HepG2 (cell line): ENCODE data around the gene HEXD. TPM values are rescaled to one million over a fixed set of nuclear protein-coding genes. Genes with fewer than 3 reads are reported as not detected.
A peak's percentile ranks its signal among the peaks of the same experiment; 100 is the strongest.

Experiments
- DPF2 ChIP-seq: sonication (generic); formaldehyde crosslinking; IDR thresholded peaks from 2 replicates; pipeline ENCODE4 v1.4.0; 2020; ENCODE audit warnings: mild to moderate bottlenecking, low read depth, missing genetic modification reagents, borderline replicate concordance
- ESRRA ChIP-seq: sonication (generic); formaldehyde crosslinking; IDR thresholded peaks from 2 replicates; pipeline ENCODE4 v1.5.1; 2020; ENCODE audit warnings: mild to moderate bottlenecking, low read depth, missing genetic modification reagents
- HES4 ChIP-seq: sonication (generic); formaldehyde crosslinking; IDR thresholded peaks from 2 replicates; pipeline ENCODE4 v1.9.0; 2021; ENCODE audit warnings: mild to moderate bottlenecking, missing genetic modification reagents, borderline replicate concordance
- HNRNPH1 ChIP-seq: fragments of 200-400 bp; formaldehyde crosslinking; optimal IDR thresholded peaks from 2 replicates; pipeline ENCODE3; 2017; ENCODE audit warnings: mild to moderate bottlenecking, low read depth, low read length
- MTA1 ChIP-seq: sonication (generic); formaldehyde crosslinking; IDR thresholded peaks from 2 replicates; pipeline ENCODE4 v1.4.0; 2020; ENCODE audit warnings: missing genetic modification reagents, mild to moderate bottlenecking, borderline replicate concordance
- MTF2 ChIP-seq: sonication (generic); formaldehyde crosslinking; IDR thresholded peaks from 2 replicates; pipeline ENCODE4 v1.5.0; 2020; ENCODE audit warnings: missing genetic modification reagents, borderline replicate concordance
- RXRA ChIP-seq: sonication (generic); formaldehyde crosslinking; IDR thresholded peaks from 2 replicates; pipeline ENCODE4 v1.5.1; 2020; ENCODE audit warnings: missing genetic modification reagents
- SSRP1 ChIP-seq: IDR thresholded peaks from 2 replicates; pipeline ENCODE4 v1.6.1; 2016; ENCODE audit warnings: control low read depth
- TBL1XR1 ChIP-seq: fragments of 150-350 bp; IDR thresholded peaks from 2 replicates; pipeline ENCODE4 v1.6.1; 2014; ENCODE audit warnings: borderline replicate concordance, low read length; ENCODE audit not compliant: partially characterized antibody
- XRCC5 ChIP-seq: fragments of 200-400 bp; formaldehyde crosslinking; optimal IDR thresholded peaks from 2 replicates; pipeline ENCODE3; 2017; ENCODE audit warnings: mild to moderate bottlenecking, low read length
- ZBTB7A ChIP-seq: sonication (generic); formaldehyde crosslinking; IDR thresholded peaks from 2 replicates; pipeline ENCODE4 v1.8.0; 2022; ENCODE audit warnings: mild to moderate bottlenecking, missing genetic modification reagents
- ZNF207 ChIP-seq: fragments of 450-650 bp; IDR thresholded peaks from 2 replicates; pipeline ENCODE4 v1.6.1; 2016; ENCODE audit warnings: antibody characterized with exemption, borderline replicate concordance
- polyA plus RNA-seq, 8 experiments: library from polyadenylated mRNA; depleted of rRNA in 3 of 8; stranded (reverse) in 7 of 8; unstranded in 1 of 8; fragments of >200 nt; fragmentation: Illumina TruSeq in 4 of 8; extraction: Trizol in 4 of 8; gene quantifications; 2 replicates each; pipeline versions ENCODE4 v1.2.1 to v1.2.3, GENCODE V29; 2011 to 2016; ENCODE audit warnings: low read depth in 4 of 8, missing spikeins in 1 of 8, mixed read lengths in 1 of 8; ENCODE audit not compliant: insufficient read depth in 1 of 8
- total RNA-seq, 5 experiments: library from RNA; depleted of rRNA; stranded (reverse); fragments of >200 nt; fragmentation: Illumina TruSeq; extraction: Trizol; gene quantifications; 2 replicates each; pipeline ENCODE4 v1.2.3, GENCODE V29; 2016; ENCODE audit warnings: low read depth in 1 of 5
- TF ChIP-seq, protein P1 (sequence below): IDR thresholded peaks from 2 replicates; pipeline ENCODE4 v1.6.1; 2016
- TF ChIP-seq, protein P2 (sequence below): sonication (generic); formaldehyde crosslinking; IDR thresholded peaks from 2 replicates; pipeline ENCODE4 v1.4.0; 2020; ENCODE audit warnings: missing genetic modification reagents, mild to moderate bottlenecking, borderline replicate concordance
- TF ChIP-seq, protein P3 (sequence below): sonication (generic); formaldehyde crosslinking; IDR thresholded peaks from 2 replicates; pipeline ENCODE4 v1.4.0; 2020; ENCODE audit warnings: missing genetic modification reagents
- TF ChIP-seq, protein P4 (sequence below): sonication (generic); formaldehyde crosslinking; IDR thresholded peaks from 2 replicates; pipeline ENCODE4 v1.9.0; 2022; ENCODE audit warnings: low read depth, missing genetic modification reagents

Gene HEXD
- total and polyA plus RNA-seq, 2 of the 13 experiments (the other 11 are each of a cell fraction or from before 2014, with no cell fraction given): 22.3 to 41.8 TPM

DNA sequence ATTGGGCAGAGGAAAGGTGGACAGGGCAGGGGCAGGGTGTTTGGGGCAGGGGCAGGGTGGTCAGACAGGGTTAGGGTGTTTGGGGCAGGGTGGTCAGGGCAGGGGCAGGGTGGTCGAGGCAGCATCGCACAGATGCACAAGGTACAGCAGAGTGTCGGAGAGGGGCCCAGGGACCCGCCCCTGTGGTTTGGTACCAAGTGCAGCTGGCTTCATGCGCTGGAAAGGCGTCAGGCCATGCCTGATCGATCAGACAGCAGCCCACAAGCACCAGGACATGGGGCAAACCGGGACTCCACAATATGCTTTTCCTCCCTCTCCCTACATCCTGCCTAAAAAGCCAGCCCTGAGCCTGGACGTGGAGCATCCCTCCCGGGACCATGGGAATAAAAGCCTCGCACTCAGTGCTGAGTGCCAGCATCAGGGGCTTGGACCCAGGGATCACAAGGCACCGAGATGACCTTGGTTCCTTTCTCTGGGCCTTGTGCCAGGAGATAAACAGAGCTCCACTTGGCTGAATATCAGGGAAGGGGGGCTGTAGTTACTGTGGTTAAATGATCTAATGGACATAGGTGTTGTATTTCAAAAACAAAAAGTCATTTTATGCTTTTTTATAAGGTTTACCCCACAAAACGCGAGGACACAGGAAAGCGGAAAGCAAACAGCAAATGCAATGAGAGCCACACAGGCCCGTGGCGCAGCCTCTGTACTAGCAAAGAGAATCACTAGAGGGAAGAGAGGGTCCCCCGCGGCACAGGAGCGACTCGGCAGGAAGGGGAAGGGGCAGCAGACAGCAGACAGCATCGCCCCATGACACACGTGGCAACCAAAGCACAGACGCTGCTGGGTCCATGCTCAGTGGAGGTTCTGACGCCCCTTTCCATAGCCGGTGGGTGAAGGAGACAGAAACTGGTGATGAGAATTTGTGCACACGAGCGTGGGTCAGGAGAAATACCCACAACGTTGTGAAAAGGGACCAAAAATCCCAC is 5.3 kb upstream of the HEXD start (continued):
- TF ChIP-seq, protein P1, sequence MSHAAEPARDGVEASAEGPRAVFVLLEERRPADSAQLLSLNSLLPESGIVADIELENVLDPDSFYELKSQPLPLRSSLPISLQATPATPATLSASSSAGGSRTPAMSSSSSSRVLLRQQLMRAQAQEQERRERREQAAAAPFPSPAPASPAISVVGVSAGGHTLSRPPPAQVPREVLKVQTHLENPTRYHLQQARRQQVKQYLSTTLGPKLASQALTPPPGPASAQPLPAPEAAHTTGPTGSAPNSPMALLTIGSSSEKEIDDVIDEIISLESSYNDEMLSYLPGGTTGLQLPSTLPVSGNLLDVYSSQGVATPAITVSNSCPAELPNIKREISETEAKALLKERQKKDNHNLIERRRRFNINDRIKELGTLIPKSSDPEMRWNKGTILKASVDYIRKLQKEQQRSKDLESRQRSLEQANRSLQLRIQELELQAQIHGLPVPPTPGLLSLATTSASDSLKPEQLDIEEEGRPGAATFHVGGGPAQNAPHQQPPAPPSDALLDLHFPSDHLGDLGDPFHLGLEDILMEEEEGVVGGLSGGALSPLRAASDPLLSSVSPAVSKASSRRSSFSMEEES: peak; percentile 85
- TF ChIP-seq XRCC5: peak; percentile 64
- TF ChIP-seq, protein P2, sequence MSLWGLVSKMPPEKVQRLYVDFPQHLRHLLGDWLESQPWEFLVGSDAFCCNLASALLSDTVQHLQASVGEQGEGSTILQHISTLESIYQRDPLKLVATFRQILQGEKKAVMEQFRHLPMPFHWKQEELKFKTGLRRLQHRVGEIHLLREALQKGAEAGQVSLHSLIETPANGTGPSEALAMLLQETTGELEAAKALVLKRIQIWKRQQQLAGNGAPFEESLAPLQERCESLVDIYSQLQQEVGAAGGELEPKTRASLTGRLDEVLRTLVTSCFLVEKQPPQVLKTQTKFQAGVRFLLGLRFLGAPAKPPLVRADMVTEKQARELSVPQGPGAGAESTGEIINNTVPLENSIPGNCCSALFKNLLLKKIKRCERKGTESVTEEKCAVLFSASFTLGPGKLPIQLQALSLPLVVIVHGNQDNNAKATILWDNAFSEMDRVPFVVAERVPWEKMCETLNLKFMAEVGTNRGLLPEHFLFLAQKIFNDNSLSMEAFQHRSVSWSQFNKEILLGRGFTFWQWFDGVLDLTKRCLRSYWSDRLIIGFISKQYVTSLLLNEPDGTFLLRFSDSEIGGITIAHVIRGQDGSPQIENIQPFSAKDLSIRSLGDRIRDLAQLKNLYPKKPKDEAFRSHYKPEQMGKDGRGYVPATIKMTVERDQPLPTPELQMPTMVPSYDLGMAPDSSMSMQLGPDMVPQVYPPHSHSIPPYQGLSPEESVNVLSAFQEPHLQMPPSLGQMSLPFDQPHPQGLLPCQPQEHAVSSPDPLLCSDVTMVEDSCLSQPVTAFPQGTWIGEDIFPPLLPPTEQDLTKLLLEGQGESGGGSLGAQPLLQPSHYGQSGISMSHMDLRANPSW (CRISPR knock-in tag): no peak
- peak; percentile 53; the same call in 1 of the 2 replicates for TF ChIP-seq ESRRA
- peak; percentile 29; the same call in 1 of the 2 replicates for TF ChIP-seq DPF2
- no peak for TF ChIP-seq MTF2
- TF ChIP-seq, protein P3, sequence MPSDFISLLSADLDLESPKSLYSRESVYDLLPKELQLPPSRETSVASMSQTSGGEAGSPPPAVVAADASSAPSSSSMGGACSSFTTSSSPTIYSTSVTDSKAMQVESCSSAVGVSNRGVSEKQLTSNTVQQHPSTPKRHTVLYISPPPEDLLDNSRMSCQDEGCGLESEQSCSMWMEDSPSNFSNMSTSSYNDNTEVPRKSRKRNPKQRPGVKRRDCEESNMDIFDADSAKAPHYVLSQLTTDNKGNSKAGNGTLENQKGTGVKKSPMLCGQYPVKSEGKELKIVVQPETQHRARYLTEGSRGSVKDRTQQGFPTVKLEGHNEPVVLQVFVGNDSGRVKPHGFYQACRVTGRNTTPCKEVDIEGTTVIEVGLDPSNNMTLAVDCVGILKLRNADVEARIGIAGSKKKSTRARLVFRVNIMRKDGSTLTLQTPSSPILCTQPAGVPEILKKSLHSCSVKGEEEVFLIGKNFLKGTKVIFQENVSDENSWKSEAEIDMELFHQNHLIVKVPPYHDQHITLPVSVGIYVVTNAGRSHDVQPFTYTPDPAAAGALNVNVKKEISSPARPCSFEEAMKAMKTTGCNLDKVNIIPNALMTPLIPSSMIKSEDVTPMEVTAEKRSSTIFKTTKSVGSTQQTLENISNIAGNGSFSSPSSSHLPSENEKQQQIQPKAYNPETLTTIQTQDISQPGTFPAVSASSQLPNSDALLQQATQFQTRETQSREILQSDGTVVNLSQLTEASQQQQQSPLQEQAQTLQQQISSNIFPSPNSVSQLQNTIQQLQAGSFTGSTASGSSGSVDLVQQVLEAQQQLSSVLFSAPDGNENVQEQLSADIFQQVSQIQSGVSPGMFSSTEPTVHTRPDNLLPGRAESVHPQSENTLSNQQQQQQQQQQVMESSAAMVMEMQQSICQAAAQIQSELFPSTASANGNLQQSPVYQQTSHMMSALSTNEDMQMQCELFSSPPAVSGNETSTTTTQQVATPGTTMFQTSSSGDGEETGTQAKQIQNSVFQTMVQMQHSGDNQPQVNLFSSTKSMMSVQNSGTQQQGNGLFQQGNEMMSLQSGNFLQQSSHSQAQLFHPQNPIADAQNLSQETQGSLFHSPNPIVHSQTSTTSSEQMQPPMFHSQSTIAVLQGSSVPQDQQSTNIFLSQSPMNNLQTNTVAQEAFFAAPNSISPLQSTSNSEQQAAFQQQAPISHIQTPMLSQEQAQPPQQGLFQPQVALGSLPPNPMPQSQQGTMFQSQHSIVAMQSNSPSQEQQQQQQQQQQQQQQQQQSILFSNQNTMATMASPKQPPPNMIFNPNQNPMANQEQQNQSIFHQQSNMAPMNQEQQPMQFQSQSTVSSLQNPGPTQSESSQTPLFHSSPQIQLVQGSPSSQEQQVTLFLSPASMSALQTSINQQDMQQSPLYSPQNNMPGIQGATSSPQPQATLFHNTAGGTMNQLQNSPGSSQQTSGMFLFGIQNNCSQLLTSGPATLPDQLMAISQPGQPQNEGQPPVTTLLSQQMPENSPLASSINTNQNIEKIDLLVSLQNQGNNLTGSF: no peak
- TF ChIP-seq SSRP1 (CRISPR knock-in tag): 0 out of 2 replicates have a peak, but pooled peaks have one; percentile 20
- TF ChIP-seq MTA1: 0 out of 2 replicates have a peak, but pooled peaks have one; percentile 22
- peak; percentile 47; the same call in 1 of the 2 replicates for TF ChIP-seq RXRA (CRISPR knock-in tag)
- TF ChIP-seq HES4: no peak
- TF ChIP-seq ZBTB7A (CRISPR knock-in tag): peak; percentile 50; the same call in 1 of the 2 replicates
- TF ChIP-seq HNRNPH1: no peak
- TF ChIP-seq, protein P4, sequence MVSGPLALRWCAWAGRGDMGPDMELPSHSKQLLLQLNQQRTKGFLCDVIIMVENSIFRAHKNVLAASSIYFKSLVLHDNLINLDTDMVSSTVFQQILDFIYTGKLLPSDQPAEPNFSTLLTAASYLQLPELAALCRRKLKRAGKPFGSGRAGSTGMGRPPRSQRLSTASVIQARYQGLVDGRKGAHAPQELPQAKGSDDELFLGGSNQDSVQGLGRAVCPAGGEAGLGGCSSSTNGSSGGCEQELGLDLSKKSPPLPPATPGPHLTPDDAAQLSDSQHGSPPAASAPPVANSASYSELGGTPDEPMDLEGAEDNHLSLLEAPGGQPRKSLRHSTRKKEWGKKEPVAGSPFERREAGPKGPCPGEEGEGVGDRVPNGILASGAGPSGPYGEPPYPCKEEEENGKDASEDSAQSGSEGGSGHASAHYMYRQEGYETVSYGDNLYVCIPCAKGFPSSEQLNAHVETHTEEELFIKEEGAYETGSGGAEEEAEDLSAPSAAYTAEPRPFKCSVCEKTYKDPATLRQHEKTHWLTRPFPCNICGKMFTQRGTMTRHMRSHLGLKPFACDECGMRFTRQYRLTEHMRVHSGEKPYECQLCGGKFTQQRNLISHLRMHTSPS (CRISPR knock-in tag): peak; percentile 62; the same call in 1 of the 2 replicates
- TF ChIP-seq TBL1XR1: no peak
- no peak for TF ChIP-seq ZNF207
